Measurements from ENCODE around the gene CGB1. TPM values are rescaled to one million over a fixed set of nuclear protein-coding genes. Genes with fewer than 3 reads are reported as not detected.
"Not testable (repeated sequence)": the region's sequence is repeated elsewhere in the genome, so short reads cannot be mapped to it uniquely, and the experiment has no call there.

The CGB1 gene
- total and polyA plus RNA-seq, 7 donors: not detected

- H3K9me3 ChIP-seq; intact Hi-C loops (cut with DNase I); DNase-seq; ATAC-seq; H3K27ac ChIP-seq; H3K27me3 ChIP-seq (ENCODE audit: insufficient read depth in 3 of 3, low read length in 2 of 3); H3K36me3 ChIP-seq (ENCODE audit: insufficient read depth in 1 of 2, low read depth in 1 of 2); H3K4me3 ChIP-seq; H3K4me1 ChIP-seq: not testable (repeated sequence)
- WGBS, 3 donors: 86 to 92% (median 92%) methylated on average over 5 to 7 of the region's 8 CpGs
Observed at GRCh38 chr19:49038111-49038510, 1.4 kb upstream of the CGB1 start.

DNA sequence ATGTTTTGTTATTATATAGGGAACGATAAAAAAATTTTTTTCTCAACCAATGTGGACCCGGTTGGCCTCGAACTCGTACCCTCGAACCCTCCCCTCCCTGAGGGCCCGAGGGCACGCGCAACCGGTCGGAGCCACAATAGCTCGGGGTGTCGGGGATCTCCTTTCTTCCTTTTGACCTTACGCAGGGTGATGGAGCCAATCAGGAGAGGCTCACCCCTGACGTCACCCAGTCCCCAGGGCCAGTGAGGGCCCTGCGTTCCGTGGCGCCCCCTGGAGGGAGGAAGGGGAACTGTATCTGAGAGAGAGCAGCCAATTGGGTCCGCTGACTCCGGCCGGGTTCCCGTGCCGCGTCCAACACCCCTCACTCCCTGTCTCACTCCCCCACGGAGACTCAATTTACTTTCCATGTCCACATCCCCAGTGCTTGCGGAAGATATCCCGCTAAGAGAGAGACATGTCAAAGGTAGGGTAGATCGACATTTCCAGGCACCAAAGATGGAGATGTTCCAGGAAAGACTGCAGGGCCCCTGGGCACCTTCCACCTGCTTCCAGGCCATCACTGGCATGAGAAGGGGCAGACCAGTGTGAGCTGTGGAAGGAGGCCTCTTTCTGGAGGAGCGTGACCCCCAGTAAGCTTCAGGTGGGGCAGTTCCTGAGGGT is 4.9 kb downstream of the CGB1 start, which contains the start of gene CGB2:
CGB2 (plus strand) TSS at position 249 of the 660 bp plus-strand sequence; CDS start at position 455, 206 bp downstream.
- H3K4me3 ChIP-seq; DNase-seq; H3K36me3 ChIP-seq (ENCODE audit: insufficient read depth in 1 of 2, low read depth in 1 of 2); H3K27me3 ChIP-seq (ENCODE audit: insufficient read depth in 3 of 3, low read length in 2 of 3); intact Hi-C loops (cut with DNase I); H3K27ac ChIP-seq; H3K9me3 ChIP-seq; H3K4me1 ChIP-seq: not testable (repeated sequence)
- ATAC-seq: peak in 3 of 4 donors; percentile 19 to 52 (median 40)
- WGBS, 3 donors: 19 to 21% (median 21%) methylated on average over 27 to 28 of the region's 28 CpGs
- TF ChIP-seq, protein P1, sequence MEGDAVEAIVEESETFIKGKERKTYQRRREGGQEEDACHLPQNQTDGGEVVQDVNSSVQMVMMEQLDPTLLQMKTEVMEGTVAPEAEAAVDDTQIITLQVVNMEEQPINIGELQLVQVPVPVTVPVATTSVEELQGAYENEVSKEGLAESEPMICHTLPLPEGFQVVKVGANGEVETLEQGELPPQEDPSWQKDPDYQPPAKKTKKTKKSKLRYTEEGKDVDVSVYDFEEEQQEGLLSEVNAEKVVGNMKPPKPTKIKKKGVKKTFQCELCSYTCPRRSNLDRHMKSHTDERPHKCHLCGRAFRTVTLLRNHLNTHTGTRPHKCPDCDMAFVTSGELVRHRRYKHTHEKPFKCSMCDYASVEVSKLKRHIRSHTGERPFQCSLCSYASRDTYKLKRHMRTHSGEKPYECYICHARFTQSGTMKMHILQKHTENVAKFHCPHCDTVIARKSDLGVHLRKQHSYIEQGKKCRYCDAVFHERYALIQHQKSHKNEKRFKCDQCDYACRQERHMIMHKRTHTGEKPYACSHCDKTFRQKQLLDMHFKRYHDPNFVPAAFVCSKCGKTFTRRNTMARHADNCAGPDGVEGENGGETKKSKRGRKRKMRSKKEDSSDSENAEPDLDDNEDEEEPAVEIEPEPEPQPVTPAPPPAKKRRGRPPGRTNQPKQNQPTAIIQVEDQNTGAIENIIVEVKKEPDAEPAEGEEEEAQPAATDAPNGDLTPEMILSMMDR (IDR thresholded peaks at IDR 0.05): peak; percentile 27

GRCh38 chr19:49030323-49030722 is 6.4 kb downstream of the CGB1 start:
- H3K4me1 ChIP-seq; H3K4me3 ChIP-seq; intact Hi-C loops (cut with DNase I); H3K36me3 ChIP-seq (ENCODE audit: insufficient read depth in 1 of 2, low read depth in 1 of 2); DNase-seq; ATAC-seq; H3K27me3 ChIP-seq (ENCODE audit: insufficient read depth in 3 of 3, low read length in 2 of 3); H3K27ac ChIP-seq; H3K9me3 ChIP-seq: not testable (repeated sequence)
- 79 to 94% (median 93%) methylated on average over 2 to 6 of the region's 8 CpGs for WGBS, 3 donors

- H3K4me1 ChIP-seq; H3K27ac ChIP-seq; H3K4me3 ChIP-seq; intact Hi-C loops (cut with DNase I); DNase-seq; ATAC-seq; H3K27me3 ChIP-seq (ENCODE audit: insufficient read depth in 3 of 3, low read length in 2 of 3); H3K9me3 ChIP-seq; H3K36me3 ChIP-seq (ENCODE audit: insufficient read depth in 1 of 2, low read depth in 1 of 2): not testable (repeated sequence)
- 80 to 91% (median 86%) methylated on average over 7 to 14 of the region's 14 CpGs for WGBS, 3 donors
Observed at GRCh38 chr19:49029749-49030148, 6.9 kb downstream of the CGB1 start.

GRCh38 chr19:49028686-49029085 is 8.0 kb downstream of the CGB1 start:
- ATAC-seq; H3K4me1 ChIP-seq; H3K36me3 ChIP-seq (ENCODE audit: insufficient read depth in 1 of 2, low read depth in 1 of 2); H3K27ac ChIP-seq; DNase-seq; H3K4me3 ChIP-seq; H3K27me3 ChIP-seq (ENCODE audit: insufficient read depth in 3 of 3, low read length in 2 of 3); intact Hi-C loops (cut with DNase I); H3K9me3 ChIP-seq: not testable (repeated sequence)
- WGBS, 3 donors: 74 to 90% (median 80%) methylated on average over 2 to 9 of the region's 9 CpGs

- H3K27ac ChIP-seq; ATAC-seq; H3K36me3 ChIP-seq (ENCODE audit: insufficient read depth in 1 of 2, low read depth in 1 of 2); H3K9me3 ChIP-seq; H3K4me3 ChIP-seq; H3K27me3 ChIP-seq (ENCODE audit: insufficient read depth in 3 of 3, low read length in 2 of 3); intact Hi-C loops (cut with DNase I); DNase-seq; H3K4me1 ChIP-seq: not testable (repeated sequence)
- WGBS, 3 donors: 80 to 84% (median 82%) methylated on average over 23 of the region's 23 CpGs
Observed at GRCh38 chr19:49025599-49025998, 11.1 kb downstream of the CGB1 start.

DNA sequence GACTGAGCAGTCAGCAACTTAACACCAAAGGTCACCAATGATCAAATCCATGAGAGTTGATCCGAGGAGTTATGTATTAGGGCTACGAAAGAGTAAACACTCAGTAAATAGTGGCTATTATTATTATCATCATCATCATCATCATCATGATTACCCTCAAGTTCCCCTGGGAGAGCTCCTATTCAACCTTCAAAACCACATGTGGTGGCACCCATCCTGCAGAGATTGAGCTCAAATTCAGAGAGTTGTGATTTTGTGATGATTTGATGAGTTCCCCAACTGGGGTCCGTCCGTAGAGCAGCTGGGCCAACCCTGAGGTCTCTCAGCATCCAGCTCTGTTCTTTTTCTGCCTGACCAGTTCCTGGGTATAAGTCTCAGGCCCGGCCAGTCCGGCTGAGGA is 11.6 kb downstream of the CGB1 start:
- ATAC-seq; H3K27me3 ChIP-seq (ENCODE audit: insufficient read depth in 3 of 3, low read length in 2 of 3); H3K4me1 ChIP-seq; intact Hi-C loops (cut with DNase I); H3K27ac ChIP-seq; H3K36me3 ChIP-seq (ENCODE audit: insufficient read depth in 1 of 2, low read depth in 1 of 2); H3K4me3 ChIP-seq; H3K9me3 ChIP-seq; DNase-seq: not testable (repeated sequence)
- 76 to 89% (median 80%) methylated on average over 2 to 4 of the region's 6 CpGs for WGBS, 3 donors

DNA sequence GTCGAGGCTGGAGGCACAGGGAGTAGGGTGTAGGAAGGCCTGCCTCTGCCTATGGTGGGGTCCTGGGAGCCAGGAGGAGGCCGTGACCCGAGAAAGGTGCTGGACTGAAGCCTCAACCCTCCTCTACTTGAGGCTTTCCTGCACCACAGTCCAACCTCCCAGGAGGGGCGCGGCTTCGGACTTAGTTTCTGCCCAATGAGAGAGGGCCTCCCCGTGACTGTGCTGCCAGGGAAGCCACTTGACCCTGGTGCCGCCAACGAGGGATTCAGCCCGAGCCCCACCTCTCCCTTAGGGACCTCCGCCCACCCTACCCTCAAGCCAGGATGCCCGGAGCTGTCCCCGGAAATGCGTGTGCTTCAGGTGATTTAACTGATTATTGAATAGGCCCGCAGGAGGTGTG is 12.5 kb downstream of the CGB1 start, which contains the start of gene CGB3:
CGB3 (minus strand) TSS at position 101 of the 400 bp plus-strand sequence. CDS start 362 bp downstream, outside the sequence.
- H3K4me3 ChIP-seq; H3K27me3 ChIP-seq (ENCODE audit: insufficient read depth in 3 of 3, low read length in 2 of 3); intact Hi-C loops (cut with DNase I); ATAC-seq; H3K27ac ChIP-seq; H3K36me3 ChIP-seq (ENCODE audit: insufficient read depth in 1 of 2, low read depth in 1 of 2); DNase-seq; H3K4me1 ChIP-seq; H3K9me3 ChIP-seq: not testable (repeated sequence)
- whole genome bisulfite sequencing, 3 donors: 54 to 73% (median 62%) methylated on average over 7 to 13 of the region's 15 CpGs

Data from psoas muscle (tissue), 8 donors.